Progenitor cell of endocrine pancreas (in vitro differentiated cells): ENCODE data around the gene PARVB. TPM values are rescaled to one million over a fixed set of nuclear protein-coding genes. Genes with fewer than 3 reads are reported as not detected.

ENCODE experiments used
- DNase-seq: peaks from one replicate; pipeline ENCODE4 v3.0.0; 2021; ENCODE audit warnings: low spot score; ENCODE audit not compliant: unreplicated experiment
- H3K27ac Mint-ChIP-seq: 2 replicates; pipeline ENCODE4 v1.8.0; 2021; ENCODE audit warnings: mild to moderate bottlenecking, moderate library complexity, mixed read lengths
- H3K27me3 Mint-ChIP-seq: 2 replicates; pipeline ENCODE4 v1.8.0; 2021; ENCODE audit warnings: mixed read lengths
- H3K36me3 Mint-ChIP-seq: 2 replicates; pipeline ENCODE4 v1.8.0; 2022; ENCODE audit warnings: mixed read lengths; ENCODE audit not compliant: insufficient read depth
- H3K4me1 Mint-ChIP-seq: 2 replicates; pipeline ENCODE4 v1.8.0; 2021; ENCODE audit warnings: low read depth, mixed read lengths
- H3K4me3 Mint-ChIP-seq: 2 replicates; pipeline ENCODE4 v1.8.0; 2021; ENCODE audit warnings: low read depth, mild to moderate bottlenecking, moderate library complexity, mixed read lengths
- H3K9me3 Mint-ChIP-seq: 2 replicates; pipeline ENCODE4 v1.8.0; 2021; ENCODE audit warnings: low read depth, mixed read lengths
- total RNA-seq: library from RNA; stranded (reverse); gene quantifications from 2 replicates; pipeline ENCODE4 v1.2.1, GENCODE V29; 2021
- TF ChIP-seq, protein P1 (sequence below): fragments of 200-600 bp; sonication (generic); IDR thresholded peaks from one replicate; pipeline ENCODE4 v1.5.0; 2021; ENCODE audit warnings: antibody characterized with exemption, mild to moderate bottlenecking; ENCODE audit not compliant: unreplicated experiment

PARVB gene
- total RNA-seq, 1 donor from 2014 or later, result 11.8 TPM

DNA sequence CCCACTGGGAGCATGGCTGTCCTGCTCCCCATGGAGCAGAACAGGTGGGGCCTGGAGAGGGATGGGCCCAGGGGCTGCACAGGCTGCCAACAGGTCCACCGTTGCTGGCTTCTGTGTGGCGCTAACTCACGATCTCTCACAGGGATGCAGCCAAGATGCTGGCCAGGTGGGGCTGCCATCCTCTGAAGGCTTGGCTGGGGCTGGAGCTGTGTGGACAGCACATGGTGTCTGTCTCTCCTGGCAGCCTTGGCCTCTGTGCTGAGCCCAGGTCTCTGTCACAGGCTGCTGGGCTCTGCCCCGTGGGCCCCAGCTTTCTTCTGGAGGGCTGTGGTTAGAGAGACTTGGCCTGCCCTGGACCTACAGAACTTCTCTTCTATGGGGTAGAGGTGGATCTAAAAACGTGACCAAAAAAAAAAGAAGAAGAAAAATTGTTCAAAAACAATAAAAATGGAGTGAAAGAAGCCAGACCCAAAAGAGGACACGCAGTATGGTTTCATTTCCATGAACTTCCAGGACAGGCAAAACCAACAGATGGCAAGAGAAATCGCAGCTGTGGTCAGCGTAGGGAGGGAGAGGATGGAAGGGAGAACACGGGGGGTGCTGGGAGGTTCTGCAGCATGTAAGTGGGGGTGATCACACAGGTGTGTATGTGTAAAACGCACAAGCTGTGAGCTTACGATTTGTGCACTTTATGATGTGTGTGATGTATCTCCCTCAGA, 168.9 kb downstream of the PARVB start:
- H3K27me3 Mint-ChIP-seq, result peaks cover 19% of the 10 kb centered on the region
- TF ChIP-seq, protein P1, sequence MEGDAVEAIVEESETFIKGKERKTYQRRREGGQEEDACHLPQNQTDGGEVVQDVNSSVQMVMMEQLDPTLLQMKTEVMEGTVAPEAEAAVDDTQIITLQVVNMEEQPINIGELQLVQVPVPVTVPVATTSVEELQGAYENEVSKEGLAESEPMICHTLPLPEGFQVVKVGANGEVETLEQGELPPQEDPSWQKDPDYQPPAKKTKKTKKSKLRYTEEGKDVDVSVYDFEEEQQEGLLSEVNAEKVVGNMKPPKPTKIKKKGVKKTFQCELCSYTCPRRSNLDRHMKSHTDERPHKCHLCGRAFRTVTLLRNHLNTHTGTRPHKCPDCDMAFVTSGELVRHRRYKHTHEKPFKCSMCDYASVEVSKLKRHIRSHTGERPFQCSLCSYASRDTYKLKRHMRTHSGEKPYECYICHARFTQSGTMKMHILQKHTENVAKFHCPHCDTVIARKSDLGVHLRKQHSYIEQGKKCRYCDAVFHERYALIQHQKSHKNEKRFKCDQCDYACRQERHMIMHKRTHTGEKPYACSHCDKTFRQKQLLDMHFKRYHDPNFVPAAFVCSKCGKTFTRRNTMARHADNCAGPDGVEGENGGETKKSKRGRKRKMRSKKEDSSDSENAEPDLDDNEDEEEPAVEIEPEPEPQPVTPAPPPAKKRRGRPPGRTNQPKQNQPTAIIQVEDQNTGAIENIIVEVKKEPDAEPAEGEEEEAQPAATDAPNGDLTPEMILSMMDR, result no peak
- H3K27ac Mint-ChIP-seq, result no peak overlapping the region
- no peaks in the 10 kb centered on the region for H3K36me3 Mint-ChIP-seq
- DNase-seq, result no peak
- no peak overlapping the region for H3K4me3 Mint-ChIP-seq
- no peaks in the 10 kb centered on the region for H3K4me1 Mint-ChIP-seq
- no peaks in the 10 kb centered on the region for H3K9me3 Mint-ChIP-seq

DNA sequence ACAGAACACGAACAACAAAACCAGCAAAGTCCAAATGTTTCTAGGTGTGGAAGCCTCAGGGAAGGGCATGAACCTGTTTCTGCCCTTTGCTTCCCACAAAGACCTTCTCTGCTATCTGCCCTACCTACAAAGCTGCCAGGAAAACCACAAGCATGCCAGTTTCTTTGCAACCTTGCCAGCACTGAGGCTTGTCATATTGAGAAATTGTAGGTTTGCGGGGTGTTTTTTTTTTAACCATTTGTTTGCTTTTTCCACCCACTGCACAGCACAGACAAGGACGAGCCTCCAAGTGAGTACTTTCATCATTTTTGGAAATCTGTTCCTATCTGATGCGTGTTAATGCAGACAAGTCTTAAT, 169.4 kb downstream of the PARVB start:
- Mint-ChIP-seq H3K36me3 (no peaks in the 10 kb centered on the region), H3K27ac (no peak overlapping the region), H3K9me3 (no peaks in the 10 kb centered on the region), H3K27me3 (peaks cover 24% of the 10 kb centered on the region), H3K4me1 (no peaks in the 10 kb centered on the region), H3K4me3 (no peak overlapping the region)
- no peak for DNase-seq
- TF ChIP-seq, protein P1, result no peak

DNA sequence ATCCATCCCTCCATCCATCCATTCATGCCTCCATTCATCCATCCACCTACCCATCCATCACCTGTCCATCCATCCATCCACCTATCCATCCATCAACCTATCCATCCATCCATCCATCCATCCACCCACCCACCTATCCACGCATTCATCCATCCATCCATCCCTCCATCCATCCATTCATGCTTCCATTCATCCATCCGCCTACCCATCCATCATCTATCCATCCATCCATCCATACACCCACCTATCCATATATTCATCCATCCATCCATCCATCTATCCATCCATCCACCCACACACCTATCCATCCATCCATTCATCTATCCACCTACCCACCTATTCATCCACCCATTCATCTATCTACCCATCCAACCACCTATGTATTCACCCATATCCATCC, 170.5 kb downstream of the PARVB start:
- no peak for DNase-seq

DNA sequence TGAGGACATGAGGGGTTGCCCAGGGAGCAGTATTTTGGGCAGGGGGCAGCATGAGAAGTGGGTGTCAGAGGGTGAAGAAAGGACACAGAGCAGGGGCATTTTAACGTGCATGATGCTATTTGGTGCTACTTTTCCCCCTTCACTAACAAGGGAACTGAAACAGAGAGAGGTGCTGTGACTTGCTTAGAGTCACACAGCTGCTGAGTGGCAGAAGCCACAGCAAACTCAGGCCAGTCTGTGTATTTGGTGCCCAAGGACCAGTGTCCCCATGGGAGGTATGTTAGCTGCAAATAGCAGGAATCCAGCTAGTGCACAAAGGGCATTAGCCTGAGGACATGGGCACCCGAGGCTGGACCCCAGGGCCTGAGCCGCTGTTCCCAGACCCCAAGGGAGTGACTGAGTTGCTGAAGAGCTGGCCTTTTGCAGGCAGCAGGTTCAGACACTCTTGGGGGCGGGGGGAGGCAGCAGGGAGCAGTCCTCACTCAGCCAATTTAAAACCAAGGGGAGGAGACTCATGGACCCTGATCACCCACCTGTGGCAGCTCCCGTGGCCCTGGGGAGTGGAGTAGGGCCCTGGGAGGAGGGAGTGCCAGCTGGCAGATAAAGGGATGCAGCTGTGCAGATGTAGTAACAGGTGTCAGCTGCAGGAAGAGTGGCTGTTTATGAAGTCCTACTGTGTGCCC, 171.2 kb downstream of the PARVB start:
- H3K36me3 Mint-ChIP-seq, result no peaks in the 10 kb centered on the region
- no peaks in the 10 kb centered on the region for H3K4me1 Mint-ChIP-seq
- DNase-seq, result no peak
- H3K27ac Mint-ChIP-seq, result no peak overlapping the region
- no peak overlapping the region for H3K4me3 Mint-ChIP-seq
- TF ChIP-seq, protein P1, result no peak
- H3K27me3 Mint-ChIP-seq, result peaks cover 25% of the 10 kb centered on the region
- H3K9me3 Mint-ChIP-seq, result no peaks in the 10 kb centered on the region

More for the DNA sequence above, 170.5 kb downstream of the PARVB start:
- peaks cover 25% of the 10 kb centered on the region for H3K27me3 Mint-ChIP-seq
- no peak overlapping the region for H3K4me3 Mint-ChIP-seq
- no peaks in the 10 kb centered on the region for H3K4me1 Mint-ChIP-seq
- H3K36me3 Mint-ChIP-seq, result no peaks in the 10 kb centered on the region
- no peaks in the 10 kb centered on the region for H3K9me3 Mint-ChIP-seq
- H3K27ac Mint-ChIP-seq, result no peak overlapping the region
- TF ChIP-seq, protein P1, result no peak

DNA sequence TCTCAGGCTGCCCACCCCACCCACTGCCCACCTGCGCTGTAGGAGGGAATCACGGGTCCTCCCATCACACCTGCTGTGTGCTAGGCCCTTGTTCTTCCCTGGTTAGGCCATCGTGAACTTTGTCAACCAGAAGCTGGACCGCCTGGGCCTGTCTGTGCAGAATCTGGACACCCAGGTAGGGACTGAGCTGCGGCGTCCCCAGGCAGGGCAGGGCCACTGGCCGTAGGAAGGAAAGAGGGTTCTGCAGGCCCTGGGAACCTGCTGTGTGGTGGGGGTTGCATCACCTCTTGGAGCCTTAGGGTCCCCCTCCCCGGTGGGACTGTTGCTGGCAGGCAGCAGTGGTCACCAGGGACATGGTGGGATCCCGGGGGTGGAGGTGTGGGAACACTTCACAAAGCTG, 172.1 kb downstream of the PARVB start:
- Mint-ChIP-seq H3K27ac (no peak overlapping the region), H3K9me3 (no peaks in the 10 kb centered on the region), H3K36me3 (no peaks in the 10 kb centered on the region), H3K27me3 (peaks cover 25% of the 10 kb centered on the region), H3K4me3 (no peak overlapping the region), H3K4me1 (no peaks in the 10 kb centered on the region)
- no peak for DNase-seq
- TF ChIP-seq, protein P1, result no peak
